Activated CD4-positive, alpha-beta T cell treated with anti-CD3 and anti-CD28 coated beads, Interleukin-2, amount 50 U/mL, for 16 hours (primary cell): Measurements from ENCODE around the gene FXYD2.
A peak's percentile ranks its signal among the peaks of the same experiment; 100 is the strongest.
"Not testable (repeated sequence)": the region's sequence is repeated elsewhere in the genome, so short reads cannot be mapped to it uniquely, and the experiment has no call there.

Experiments
- DNase-seq: peaks from one replicate; pipeline ENCODE4 v3.0.0-alpha.2; 2020

The FXYD2 gene

DNA sequence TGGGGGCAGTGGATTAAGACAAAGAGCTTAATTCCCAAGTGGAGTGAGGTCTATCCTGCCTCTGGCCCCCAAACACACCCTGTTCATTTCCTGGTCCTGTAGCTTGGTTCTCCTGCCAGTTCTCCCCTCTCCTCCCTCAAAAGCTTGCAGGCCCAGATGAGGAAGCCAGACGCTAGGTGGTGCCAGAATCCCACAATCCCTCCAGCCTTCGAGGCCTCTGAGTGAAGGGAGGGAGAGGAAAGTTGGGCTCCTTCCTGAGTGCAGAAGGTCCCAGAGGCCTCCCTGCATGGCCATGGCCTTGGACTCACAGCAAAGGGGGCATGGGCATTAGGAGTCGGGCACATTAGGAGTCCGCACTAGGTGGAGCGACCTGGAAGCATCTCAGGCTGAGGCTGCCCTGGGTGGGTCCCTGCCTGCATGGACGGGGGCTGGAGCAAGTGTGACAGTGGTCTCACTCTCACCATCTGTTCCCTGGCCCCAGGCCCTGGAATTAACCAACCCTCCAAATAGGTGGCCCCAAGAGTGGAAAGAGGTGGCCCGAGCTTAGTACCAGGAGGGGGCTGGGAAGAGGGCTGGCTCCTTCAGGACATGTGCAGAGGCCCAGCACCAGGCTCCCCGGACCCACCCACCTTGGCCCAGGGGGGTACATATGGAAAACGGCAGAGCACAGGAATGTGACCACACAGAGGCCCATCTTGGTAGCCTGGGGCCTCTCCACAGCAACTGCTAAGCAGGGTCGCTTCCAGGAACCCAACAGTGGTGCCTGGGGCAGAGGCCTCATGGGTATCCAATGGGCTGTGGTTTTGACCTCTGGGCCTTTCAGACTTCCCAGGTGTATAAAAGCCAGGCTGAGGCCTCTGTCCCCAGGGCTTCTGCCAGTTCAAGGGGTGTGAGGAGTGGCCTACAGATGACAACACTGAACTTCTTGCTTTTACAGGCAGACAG, 5.2 kb downstream of the FXYD2 start:
- DNase-seq: no peak

DNA sequence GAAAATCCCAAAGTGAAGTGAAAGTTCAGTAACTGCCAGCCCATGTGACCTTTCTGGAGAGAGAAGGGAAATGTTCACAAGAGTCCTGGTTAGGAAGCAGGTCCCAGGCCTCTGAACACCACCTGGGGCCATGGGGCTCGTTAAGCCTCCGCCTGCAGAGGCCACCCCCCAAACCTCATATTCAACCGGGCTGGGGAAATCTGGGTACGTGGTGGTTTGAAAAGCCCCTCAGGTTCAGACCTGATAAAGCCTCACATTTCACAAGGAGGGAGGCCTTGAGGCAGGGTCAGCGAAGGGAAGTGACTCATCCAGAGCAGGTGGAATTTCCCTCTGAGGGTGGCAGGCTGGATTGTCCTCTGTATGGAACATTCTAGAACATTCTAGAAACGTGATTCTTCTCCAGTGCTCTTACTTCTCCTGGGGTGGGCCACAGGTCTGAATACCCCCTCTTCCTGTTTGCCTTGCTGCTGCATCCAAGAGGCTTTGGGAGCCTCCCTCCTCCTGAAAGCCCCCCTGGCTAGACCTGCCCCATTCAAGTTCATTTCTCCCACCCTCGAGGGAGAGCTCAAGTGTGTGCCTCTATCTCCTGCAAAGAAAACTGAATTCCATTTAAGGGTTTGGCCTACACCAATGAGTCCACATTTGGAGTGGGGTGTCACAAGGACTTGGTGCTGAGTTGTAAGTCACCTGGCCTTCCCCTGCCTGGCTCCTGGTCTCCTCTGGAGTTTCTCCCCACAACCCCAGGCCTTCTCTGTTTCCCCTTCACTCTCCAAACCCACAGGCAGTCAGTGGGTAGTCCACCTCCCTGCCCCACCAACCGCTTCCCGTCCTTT, 6.3 kb downstream of the FXYD2 start:
- DNase-seq: peak; percentile 66

DNA sequence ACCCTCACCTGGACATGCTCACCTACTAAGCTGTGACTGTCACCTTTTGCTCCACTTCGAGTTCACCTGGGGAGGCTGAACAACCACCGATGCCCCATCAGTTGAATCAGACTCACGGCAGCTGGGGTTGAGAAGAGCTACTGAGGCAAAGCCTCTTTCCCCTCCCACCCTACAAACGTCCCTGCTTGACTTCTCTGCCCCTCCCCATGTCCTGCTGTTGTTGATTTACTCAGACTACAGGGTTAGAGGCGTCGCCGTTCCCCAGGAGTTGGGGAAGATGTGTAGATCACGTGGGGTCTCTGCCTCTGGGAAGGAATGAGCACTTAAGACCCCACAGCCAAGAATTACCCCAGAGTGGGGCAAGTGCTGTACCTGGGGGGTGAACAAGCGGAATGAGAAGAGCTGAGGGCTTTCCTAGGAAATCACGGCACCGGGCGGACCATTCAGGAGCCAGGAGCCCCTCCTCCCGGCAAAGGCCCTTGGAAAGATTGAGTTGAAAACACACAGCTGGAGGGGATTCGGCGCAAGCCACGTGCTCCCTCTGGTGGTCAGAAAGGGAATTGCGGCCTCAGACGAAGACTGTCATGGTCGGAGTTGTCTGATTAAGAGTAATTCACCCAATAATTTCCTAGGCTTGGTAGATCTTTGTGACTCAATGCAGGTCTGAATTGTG, 7.0 kb downstream of the FXYD2 start:
- peak; percentile 90 for DNase-seq

DNA sequence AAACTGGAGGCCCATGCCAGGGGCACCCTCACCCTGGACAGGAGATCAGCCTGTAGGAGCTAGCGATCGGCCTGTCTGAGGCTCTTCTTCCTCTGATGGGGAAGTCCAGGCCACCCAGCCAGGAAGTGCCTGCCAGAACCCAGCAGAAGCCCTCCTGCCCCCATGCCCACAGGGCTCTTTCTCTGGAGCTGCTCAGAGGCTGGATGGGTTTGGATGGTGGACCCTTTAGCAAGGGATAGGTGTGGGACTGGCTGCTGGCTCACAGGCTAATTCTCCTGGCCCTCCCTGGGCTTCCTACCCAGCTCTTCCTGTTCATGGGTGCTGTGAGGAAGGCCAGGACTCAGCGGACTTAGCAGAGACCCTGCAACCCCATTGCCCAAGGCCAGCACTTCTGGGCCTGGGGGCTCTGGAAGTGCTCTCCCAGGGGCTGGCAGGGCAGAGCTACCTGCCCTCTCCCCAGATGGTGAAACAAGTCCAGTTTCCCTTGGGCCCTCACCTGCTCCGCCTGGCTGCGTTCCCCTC, 7.6 kb downstream of the FXYD2 start:
- DNase-seq: no peak

DNA sequence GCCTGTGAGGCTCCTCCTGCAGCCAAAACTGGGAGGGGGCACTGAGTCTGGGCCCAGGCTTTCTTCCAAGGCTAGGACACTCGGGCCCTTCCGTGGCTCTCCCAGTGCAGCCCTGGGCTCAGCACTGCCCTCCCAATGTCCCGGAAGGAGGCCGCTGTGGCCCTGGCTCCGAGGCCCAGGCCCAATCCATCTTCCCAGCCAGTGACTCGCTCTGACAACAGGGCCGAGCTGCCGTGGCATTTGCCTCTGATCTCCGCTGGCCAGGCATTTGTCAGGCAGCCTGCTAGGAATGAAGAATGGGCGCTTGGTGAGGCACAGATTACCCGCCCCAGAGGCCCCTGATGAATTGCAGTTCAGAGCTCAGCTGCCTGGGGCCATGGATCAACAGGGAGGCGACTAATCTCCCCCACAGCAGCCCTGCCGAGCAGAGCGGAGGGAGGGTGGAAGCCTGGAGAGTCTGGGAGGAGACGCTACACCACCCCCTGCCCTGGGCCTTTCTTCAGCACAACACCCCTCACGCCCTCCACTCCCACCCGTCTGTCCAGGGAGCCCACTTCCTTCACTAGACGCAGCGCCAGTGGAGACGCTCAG, 8.3 kb downstream of the FXYD2 start:
- no peak for DNase-seq

DNA sequence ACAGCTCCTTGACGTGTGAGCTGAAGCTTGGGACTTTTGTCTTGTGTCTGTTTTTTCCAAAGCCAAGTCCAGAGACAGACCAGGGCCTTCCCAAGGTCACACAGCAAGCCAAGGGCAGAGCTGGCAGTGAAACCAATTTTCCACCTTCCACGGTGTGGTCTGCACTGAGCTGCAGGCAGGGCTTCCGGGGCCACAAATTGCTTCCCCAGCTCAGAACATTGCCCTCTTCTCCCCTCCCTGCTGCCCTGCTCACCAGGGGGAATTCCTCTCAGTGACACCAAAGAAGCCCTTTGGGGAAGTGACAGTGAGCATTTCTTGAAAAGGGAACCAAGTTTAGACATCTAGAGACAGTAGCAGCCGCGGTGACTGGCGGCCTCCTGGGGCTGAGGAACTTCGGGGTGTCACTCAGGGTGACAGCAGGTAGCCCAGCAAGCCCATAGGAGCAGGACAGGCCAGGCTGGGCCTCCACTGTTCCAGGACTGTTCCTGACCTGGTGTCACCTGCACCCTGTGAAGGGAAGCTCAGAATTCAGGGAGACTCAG, 9.2 kb downstream of the FXYD2 start:
- DNase-seq: peak; percentile 73

DNA sequence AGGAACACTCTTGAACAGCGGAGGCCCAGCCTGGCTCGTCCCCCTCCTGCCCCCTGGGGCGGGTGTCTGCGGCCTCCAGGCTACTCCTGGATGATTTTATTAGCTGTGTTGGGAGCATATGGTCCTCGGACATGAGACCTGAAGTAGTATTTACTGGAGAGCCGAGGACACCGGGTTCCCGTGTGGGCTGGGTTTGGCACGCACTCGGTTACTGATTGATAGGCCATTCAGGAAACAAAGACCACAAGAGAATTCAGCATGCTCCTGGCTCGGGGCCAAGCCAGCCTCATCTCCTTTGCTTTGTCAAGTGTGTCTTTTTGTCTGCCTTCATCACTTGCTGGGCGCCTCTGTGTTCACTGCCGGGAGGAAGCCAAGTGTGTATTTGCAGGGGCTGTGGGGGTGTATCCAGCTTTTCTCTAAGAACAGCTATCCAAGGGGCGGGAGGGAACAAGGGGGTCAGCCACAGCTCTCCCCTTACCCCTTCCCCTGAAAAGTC, 9.7 kb downstream of the FXYD2 start:
- DNase-seq: peak; percentile 68

DNA sequence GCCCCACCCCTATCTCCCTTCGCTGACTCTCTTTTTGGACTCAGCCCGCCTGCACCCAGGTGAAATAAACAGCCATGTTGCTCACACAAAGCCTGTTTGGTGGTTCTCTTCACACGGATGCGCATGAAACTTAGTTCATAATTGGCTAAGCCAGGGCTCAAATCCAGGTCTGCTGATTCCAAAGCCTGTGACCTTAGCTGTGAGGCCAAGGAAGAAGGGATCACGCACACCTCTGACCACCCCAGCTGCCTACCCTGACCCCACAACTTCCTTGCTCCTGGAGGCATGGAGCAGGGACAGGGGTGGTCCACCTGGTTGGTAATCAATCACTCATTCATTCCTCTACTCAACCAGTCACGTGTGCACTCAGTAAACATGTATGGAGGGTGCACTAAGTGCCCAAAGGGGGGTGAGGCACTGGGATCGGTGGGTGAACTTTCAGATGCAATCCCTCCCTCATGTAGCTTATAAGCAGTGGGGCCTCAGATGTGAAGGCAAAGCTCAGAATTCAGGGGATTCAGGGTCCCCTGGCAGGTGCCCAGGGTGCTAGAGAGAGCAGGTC, 10.3 kb downstream of the FXYD2 start:
- no peak for DNase-seq

DNA sequence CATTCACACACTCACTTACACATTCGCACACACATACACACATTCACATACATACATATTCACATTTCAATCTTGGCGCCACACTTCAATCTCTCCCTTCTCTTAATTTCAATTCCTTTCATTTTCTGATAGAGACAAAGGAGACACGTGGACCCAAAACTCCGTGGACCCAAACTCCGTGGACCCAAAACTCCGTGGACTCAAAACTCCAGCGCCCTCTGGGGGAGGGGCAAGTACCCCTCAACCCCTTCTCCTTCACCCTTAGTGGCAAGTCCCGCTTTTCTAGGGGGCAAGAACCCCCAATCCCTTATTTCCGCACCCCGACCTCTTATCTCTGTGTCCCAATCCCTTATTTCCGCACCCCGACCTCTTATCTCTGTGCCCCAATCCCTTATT, 14.5 kb downstream of the FXYD2 start:
- DNase-seq: not testable (repeated sequence)

DNA sequence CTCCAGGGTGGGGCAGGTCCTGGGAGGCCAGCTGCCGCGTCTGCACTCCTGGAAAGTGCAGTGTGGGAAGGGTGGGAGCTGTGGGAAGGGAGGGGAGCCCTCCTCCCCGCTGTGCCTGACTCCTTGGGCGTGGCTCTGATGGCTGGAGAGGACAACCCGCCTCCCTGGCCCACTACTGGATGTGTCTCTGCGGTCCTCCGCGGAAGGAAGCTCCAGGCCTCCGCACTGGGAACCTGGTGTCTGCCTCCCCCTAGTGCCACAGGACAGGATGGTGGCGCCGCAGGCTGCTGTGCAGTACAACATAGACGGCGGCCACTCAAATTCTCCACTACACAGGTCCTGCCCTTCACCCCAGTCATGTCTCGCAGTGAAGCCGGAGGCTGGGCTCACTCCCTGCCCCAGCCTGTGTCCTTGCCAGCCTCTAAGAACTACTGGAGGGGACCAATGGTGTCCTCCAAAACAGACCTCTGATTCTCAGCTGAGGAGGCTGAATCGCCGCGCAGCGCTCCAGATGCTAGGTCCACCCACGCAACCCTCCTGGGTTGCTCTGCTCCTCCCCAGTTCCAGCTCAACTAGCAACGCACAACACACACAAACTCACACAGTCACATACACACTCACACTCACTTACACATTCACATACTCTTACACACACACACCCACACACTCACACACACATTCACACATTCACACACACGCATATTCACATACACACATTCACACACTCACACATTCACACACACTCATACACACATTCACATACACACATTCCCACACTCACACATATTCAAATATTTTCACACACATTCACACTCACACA, 15.1 kb downstream of the FXYD2 start:
- DNase-seq: peak; percentile 41

DNA sequence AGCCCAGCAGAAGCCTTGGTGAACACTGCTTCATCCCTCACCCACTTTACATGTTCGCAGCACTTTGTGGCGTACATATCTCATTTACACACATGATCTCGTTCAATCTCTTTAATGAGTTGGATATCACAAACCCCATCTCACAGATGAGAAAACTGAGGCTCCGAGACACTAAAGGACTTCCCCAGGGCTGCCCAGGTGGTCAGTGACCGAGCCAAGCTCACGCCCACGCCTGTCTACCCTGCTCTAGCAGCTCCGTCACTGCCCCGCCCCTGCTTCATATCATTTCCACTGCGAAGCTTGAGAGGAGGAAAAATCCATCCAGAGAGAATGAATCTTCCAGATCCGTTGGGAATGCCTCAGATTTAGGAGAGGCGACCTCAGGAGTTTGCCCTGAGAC, 15.8 kb downstream of the FXYD2 start:
- DNase-seq: no peak

DNA sequence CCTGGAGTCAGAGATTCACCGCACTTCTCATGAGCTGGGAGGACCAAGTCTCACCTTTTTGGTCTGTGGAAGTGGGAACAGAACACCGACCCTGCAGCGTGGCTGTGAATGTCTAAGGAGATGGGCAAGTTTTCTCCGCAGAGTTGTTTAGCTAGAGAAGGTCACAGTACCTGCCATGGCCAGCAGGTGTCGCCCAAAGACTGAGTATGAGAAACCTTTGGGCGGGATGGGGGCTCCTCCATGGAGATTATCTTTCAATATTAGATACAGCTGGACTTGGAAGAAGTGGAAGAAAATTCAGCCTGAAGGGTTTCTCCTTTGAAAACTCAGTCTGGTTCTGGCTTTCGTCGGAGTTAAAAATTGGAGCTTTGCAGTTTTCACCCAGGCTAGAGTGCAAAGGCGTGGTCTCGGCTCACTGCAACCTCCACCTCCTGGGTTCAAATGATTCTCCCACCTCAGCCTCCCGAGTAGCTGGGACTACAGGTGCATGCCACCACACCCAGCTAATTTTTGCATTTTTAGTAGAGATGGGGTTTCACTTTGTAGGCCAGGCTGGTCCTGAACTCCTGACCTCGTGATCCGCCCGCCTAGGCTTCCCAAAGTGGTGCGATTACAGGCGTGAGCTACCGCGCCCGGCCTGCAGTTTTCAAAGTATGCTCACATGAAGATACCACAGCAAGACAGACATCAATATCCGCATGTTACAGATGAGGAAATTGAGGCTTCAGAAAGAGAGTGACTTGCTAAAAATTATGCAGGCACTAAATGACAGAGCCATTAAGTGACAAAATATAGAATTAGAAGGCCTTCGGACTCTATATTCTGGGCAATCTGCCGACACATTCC, 16.8 kb downstream of the FXYD2 start:
- peak; percentile 73 for DNase-seq

DNA sequence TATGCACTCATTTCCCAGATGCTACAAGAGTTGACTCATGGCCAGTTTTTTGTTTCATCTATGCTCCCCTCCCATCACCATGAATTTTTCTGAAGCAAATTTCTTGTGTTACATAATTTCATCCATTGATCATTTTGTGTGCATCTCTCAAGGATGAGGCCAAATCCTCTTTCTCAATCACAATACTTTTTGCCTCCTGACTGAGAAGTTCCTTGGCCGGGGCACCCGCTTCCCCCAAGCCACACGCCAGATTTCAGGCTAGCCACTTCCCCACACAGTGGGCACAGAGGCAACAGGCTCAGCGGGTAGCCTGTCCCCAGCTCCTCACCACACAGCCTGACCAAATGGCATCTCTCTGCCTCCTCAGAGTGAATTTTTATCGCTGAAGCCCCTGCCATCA, 17.7 kb downstream of the FXYD2 start:
- DNase-seq: no peak

DNA sequence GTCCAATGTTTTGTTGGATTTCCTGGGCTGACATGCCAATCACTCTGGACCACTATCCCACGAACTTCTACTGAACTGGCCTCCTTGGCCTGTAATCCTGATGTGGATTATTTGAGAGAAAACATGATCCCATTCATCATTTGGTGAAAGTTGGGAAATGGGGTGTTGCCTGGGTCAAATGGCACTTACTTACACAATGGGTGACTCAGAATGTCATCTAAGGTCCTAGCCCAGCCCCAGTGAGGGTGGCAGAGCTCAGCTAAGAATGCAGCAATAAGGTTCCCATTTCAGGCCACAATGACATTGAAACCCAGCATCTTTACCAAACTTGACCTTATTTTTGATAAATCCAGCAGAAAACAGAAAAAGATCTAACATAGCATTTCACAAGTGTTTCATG, 19.5 kb downstream of the FXYD2 start:
- DNase-seq: no peak

DNA sequence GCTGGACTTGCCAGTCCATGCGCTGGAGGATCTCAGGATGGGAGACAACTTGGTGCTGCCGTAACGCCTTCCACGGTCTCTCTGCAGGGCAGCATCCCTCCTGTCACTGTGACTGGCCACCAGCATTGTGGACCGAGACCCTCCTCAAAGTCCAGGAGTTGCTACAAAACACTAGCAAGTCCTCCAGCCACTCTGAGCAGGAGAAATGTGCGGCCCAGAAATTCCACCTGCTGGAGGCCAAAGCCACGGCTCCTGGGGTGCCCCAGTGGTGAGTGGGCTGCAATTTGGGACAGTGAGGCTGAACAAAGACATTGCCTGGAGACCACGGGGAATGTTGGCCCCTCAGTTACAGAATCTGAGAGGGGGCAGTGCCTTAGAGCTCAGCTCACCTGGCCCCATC, 20.6 kb downstream of the FXYD2 start:
- no peak for DNase-seq

DNA sequence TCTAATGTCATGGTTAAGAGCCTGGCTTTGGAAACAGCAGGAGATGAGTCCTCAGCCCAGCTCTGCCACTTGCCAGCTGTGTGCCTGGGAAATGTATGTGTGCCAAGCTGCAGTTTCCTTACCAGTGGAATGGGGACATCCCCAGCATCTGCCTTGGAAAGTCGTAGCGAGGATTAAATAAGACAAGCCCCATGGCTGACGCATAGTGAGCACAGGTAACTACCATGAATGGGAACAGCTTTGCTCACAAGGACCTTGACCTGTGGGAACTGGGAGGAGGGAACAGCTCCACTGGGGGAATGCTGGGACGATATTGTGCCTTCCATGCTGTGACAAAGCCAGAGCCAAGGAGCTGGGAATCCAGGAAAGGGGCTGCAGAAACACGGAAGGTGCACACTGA, 24.9 kb downstream of the FXYD2 start:
- DNase-seq: no peak

DNA sequence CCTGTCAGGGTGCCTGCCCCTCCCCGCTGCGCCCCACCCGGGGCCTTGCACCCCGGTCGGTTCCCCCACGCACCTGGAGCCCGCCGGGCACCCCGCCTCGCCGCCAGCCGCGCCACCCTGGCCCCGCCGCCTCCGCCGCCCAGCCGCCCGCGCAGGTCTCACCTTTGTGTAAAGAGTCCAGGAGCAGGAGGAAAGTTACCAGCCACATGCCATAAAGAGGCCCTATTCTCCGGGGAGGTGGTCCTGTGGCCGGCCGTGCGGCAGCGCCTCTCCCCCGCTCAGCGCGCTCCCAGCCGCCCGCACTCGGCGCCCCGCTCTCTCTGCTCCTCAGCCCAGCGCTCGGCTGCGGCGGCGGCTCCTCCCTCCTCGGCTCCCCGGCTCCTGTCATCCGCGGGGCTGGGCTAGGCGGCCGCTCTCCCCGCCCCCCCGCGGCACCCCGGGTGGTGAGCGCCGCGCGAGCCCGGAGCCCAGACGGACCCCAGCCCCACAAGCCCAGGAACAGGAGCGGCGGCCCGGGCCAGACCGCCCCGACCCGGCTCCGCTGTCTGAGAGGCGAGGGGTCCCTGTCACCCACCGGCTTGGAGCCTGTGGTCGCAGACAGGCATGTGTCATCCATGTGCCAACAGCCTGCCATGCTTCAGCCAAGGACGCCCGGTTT, 27.5 kb downstream of the FXYD2 start, which contains the start of gene DSCAML1:
Gene DSCAML1, minus strand, starts transcription at position 345 of the 658 bp plus-strand sequence. Its CDS starts 137 bp downstream, at position 208.
- DNase-seq: peak; percentile 25

DNA sequence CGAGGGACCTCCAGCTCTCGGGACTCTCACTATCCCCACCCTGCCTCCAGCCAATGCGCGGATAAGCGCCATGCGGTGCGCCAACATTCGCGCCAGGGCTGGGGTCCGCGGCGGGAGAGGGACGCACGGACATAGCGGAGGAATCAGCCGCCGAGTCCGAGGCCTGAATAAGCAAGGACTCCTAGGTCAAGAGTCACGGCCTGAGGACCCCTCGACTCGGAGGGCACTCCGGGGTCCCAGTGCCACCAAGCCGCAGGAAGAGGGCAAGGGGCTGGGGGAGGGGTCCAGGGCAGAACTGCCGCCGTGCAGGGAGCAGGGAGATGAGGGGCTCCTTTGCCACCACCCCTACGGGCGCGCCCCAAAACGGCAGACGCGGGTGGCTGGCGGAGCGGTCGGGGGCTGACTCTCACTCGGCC, 28.1 kb downstream of the FXYD2 start:
- DNase-seq: no peak
